Fibroblast of skin of scalp (primary cell): ENCODE results near the gene MTUS2.

Experiments used
- DNase-seq: peaks from one replicate; pipeline ENCODE4 v3.0.0-alpha.2; 2013

The MTUS2 gene

GRCh38 chr13:28859717-28860116, 39.6 kb downstream of the MTUS2 start:
- no peak for DNase-seq

- no peak for DNase-seq
Observed at GRCh38 chr13:28864544-28864943, 44.4 kb downstream of the MTUS2 start.

- no peak for DNase-seq
Observed at GRCh38 chr13:28865149-28865744, 45.1 kb downstream of the MTUS2 start.

GRCh38 chr13:28865951-28866350, 45.8 kb downstream of the MTUS2 start:
- DNase-seq, result no peak

GRCh38 chr13:28866932-28867331, 46.8 kb downstream of the MTUS2 start:
- no peak for DNase-seq

GRCh38 chr13:28867564-28867963, 47.4 kb downstream of the MTUS2 start:
- DNase-seq, result no peak

GRCh38 chr13:28872427-28873176, 52.5 kb downstream of the MTUS2 start:
- no peak for DNase-seq

- no peak for DNase-seq
Observed at GRCh38 chr13:28875846-28876615, 55.9 kb downstream of the MTUS2 start.

- no peak for DNase-seq
Observed at GRCh38 chr13:28877408-28877807, 57.3 kb downstream of the MTUS2 start.

- no peak for DNase-seq
Observed at GRCh38 chr13:28885181-28885580, 65.0 kb downstream of the MTUS2 start.

- no peak for DNase-seq
Observed at GRCh38 chr13:28889086-28889732, 69.1 kb downstream of the MTUS2 start.

- no peak for DNase-seq
Observed at GRCh38 chr13:28890712-28891111, 70.6 kb downstream of the MTUS2 start.

- DNase-seq, result no peak
Observed at GRCh38 chr13:28918030-28918429, 97.9 kb downstream of the MTUS2 start.

GRCh38 chr13:28922341-28922740, 102.2 kb downstream of the MTUS2 start:
- DNase-seq, result no peak

- DNase-seq, result no peak
Observed at GRCh38 chr13:28935104-28935503, 115.0 kb downstream of the MTUS2 start.

- no peak for DNase-seq
Observed at GRCh38 chr13:28942906-28943305, 122.8 kb downstream of the MTUS2 start.

GRCh38 chr13:28953714-28954418, 133.7 kb downstream of the MTUS2 start:
- no peak for DNase-seq

GRCh38 chr13:28954419-28954725, 134.2 kb downstream of the MTUS2 start:
- no peak for DNase-seq

GRCh38 chr13:28954810-28955209, 134.7 kb downstream of the MTUS2 start:
- DNase-seq, result no peak

GRCh38 chr13:28955264-28955966, 135.3 kb downstream of the MTUS2 start:
- no peak for DNase-seq

- DNase-seq, result no peak
Observed at GRCh38 chr13:28958018-28958417, 137.9 kb downstream of the MTUS2 start.

GRCh38 chr13:28958441-28958840, 138.3 kb downstream of the MTUS2 start:
- DNase-seq, result no peak
